Neural cell (in vitro differentiated cells): ENCODE measurements around the gene F7. TPM values are rescaled to one million over a fixed set of nuclear protein-coding genes. Genes with fewer than 3 reads are reported as not detected.
"Not testable (repeated sequence)": the region's sequence is repeated elsewhere in the genome, so short reads cannot be mapped to it uniquely, and the experiment has no call there.

Experiments used
- H2AFZ ChIP-seq: fragments of 200-600, 300-800 bp; sonication (generic), shearing (Covaris generic); 2 replicates; pipeline ENCODE4 v1.6.0; 2014; ENCODE audit warnings: low read depth, mild to moderate bottlenecking, antibody characterized with exemption, low read length, moderate library complexity
- H3F3A ChIP-seq: fragments of 200-600 bp; shearing (Covaris generic); 2 replicates; pipeline ENCODE4 v1.6.1; 2016; ENCODE audit warnings: mild to moderate bottlenecking, moderate library complexity, mixed read lengths, antibody characterized with exemption, low read length; ENCODE audit not compliant: insufficient read depth, poor library complexity, severe bottlenecking
- H3K27ac ChIP-seq: fragments of 200-600, 300-800 bp; sonication (generic), shearing (Covaris generic); 2 replicates; pipeline ENCODE4 v1.5.1; 2014; ENCODE audit warnings: mild to moderate bottlenecking, low read length, moderate library complexity
- H3K27me3 ChIP-seq: fragments of 300-800, 200-600 bp; sonication (generic), shearing (Covaris generic); 2 replicates; pipeline ENCODE4 v1.6.0; 2014; ENCODE audit warnings: mild to moderate bottlenecking, low read depth, low read length, moderate library complexity; ENCODE audit not compliant: insufficient read depth
- H3K36me3 ChIP-seq: fragments of 300-800, 200-600 bp; sonication (generic), shearing (Covaris generic); 2 replicates; pipeline ENCODE4 v1.5.1; 2014; ENCODE audit warnings: mild to moderate bottlenecking, antibody characterized with exemption, low read length, moderate library complexity; ENCODE audit not compliant: insufficient read depth
- H3K4me2 ChIP-seq: fragments of 300-800, 200-600 bp; sonication (generic), shearing (Covaris generic); 2 replicates; pipeline ENCODE4 v1.6.0; 2014; ENCODE audit warnings: mild to moderate bottlenecking, low read length
- H3K4me3 ChIP-seq: fragments of 300-800, 200-600 bp; sonication (generic), shearing (Covaris generic); 2 replicates; pipeline ENCODE4 v1.5.1; 2014; ENCODE audit warnings: mild to moderate bottlenecking, low read length, moderate library complexity
- H3K79me2 ChIP-seq: fragments of 200-600 bp; shearing (Covaris generic); replicated peaks from 2 replicates; pipeline ENCODE4 v1.6.0; 2014; ENCODE audit warnings: mild to moderate bottlenecking, low read length, moderate library complexity; ENCODE audit not compliant: insufficient read depth
- H3K9ac ChIP-seq: fragments of 300-800, 200-600 bp; sonication (generic), shearing (Covaris generic); 2 replicates; pipeline ENCODE4 v1.6.1; 2016; ENCODE audit warnings: mild to moderate bottlenecking, low read length, mixed read lengths
- H3K9me2 ChIP-seq: fragments of 200-600 bp; shearing (Covaris generic); 2 replicates; pipeline ENCODE4 v1.6.1; 2016; ENCODE audit warnings: mild to moderate bottlenecking, low read length, mixed read lengths; ENCODE audit not compliant: insufficient read depth
- H3K9me3 ChIP-seq: fragments of 200-600, 300-800 bp; sonication (generic), shearing (Covaris generic); 2 replicates; pipeline ENCODE4 v1.6.1; 2016; ENCODE audit warnings: mild to moderate bottlenecking, mixed run types, low read length, moderate library complexity, mixed read lengths
- H4K20me1 ChIP-seq: fragments of 200-600 bp; shearing (Covaris generic); 2 replicates; pipeline ENCODE4 v1.6.1; 2016; ENCODE audit warnings: mild to moderate bottlenecking, mixed run types; ENCODE audit not compliant: insufficient read depth
- CTCF ChIP-seq: fragments of 450-650 bp; IDR thresholded peaks from 2 replicates; pipeline ENCODE4 v1.5.1; 2014; ENCODE audit warnings: antibody characterized with exemption, mild to moderate bottlenecking, moderate library complexity; ENCODE audit not compliant: poor library complexity, severe bottlenecking
- EP300 ChIP-seq: fragments of 450-650 bp; conservative IDR thresholded peaks from 2 replicates; pipeline ENCODE4 v1.6.1; 2014; ENCODE audit warnings: antibody characterized with exemption, mild to moderate bottlenecking, moderate library complexity; ENCODE audit not compliant: poor library complexity, severe bottlenecking
- EZH2 ChIP-seq: fragments of 200-600, 300-800 bp; shearing (Covaris generic), sonication (generic); IDR thresholded peaks from 2 replicates; pipeline ENCODE4 v1.6.1; 2014; ENCODE audit warnings: antibody characterized with exemption, low read length, borderline replicate concordance, mild to moderate bottlenecking; ENCODE audit not compliant: insufficient read depth, poor library complexity, severe bottlenecking
- MXI1 ChIP-seq: fragments of 450-650 bp; conservative IDR thresholded peaks from 2 replicates; pipeline ENCODE4 v1.6.1; 2014; ENCODE audit warnings: antibody characterized with exemption, mild to moderate bottlenecking; ENCODE audit not compliant: poor library complexity, severe bottlenecking
- POLR2AphosphoS5 ChIP-seq: IDR thresholded peaks from 2 replicates; pipeline ENCODE4 v1.6.1; 2012
- RAD21 ChIP-seq: fragments of 450-650 bp; conservative IDR thresholded peaks from 2 replicates; pipeline ENCODE4 v1.6.1; 2014; ENCODE audit warnings: antibody characterized with exemption, mild to moderate bottlenecking, moderate library complexity
- REST ChIP-seq: IDR thresholded peaks from 2 replicates; pipeline ENCODE4 v1.6.1; 2012; ENCODE audit warnings: borderline replicate concordance
- SMC3 ChIP-seq: fragments of 450-650 bp; conservative IDR thresholded peaks from 2 replicates; pipeline ENCODE4 v1.6.1; 2014; ENCODE audit warnings: antibody characterized with exemption, mild to moderate bottlenecking, moderate library complexity; ENCODE audit not compliant: poor library complexity
- TAF1 ChIP-seq: IDR thresholded peaks from 2 replicates; pipeline ENCODE4 v1.6.1; 2012; ENCODE audit warnings: low read depth
- polyA plus RNA-seq: library from polyadenylated mRNA; depleted of rRNA; stranded (reverse); fragments of >200 nt; gene quantifications from 2 replicates; pipeline ENCODE4 v1.2.3, GENCODE V29; 2014

Gene F7
- polyA plus RNA-seq, 1 donor from 2014 or later = 0.32 TPM

- Histone ChIP-seq H3K36me3 (no peaks in the 10 kb centered on the region), H3K4me2 (no peak overlapping the region), H2AFZ (no peak overlapping the region), H3K9me2 (no peaks in the 10 kb centered on the region), H3K9ac (no peak overlapping the region), H3F3A (no peaks in the 10 kb centered on the region), H3K27me3 (no peaks in the 10 kb centered on the region), H3K9me3 (no peaks in the 10 kb centered on the region), H3K4me3 (no peak overlapping the region), H3K79me2 (no peaks in the 10 kb centered on the region), H4K20me1 (no peaks in the 10 kb centered on the region), H3K27ac (no peak overlapping the region)
- TF ChIP-seq POLR2AphosphoS5 (no peak), TAF1 (no peak), REST (no peak), EP300 (no peak), CTCF (no peak), EZH2 (no peak), RAD21 (no peak), MXI1 (no peak)
These were observed 55.8 kb downstream of the F7 start for GRCh38 chr13:113161433-113161832.

- not testable (repeated sequence) for H3K36me3 ChIP-seq, H3K9me3 ChIP-seq, H2AFZ ChIP-seq, H3F3A ChIP-seq, H4K20me1 ChIP-seq, H3K9ac ChIP-seq, H3K79me2 ChIP-seq, H3K27ac ChIP-seq, H3K27me3 ChIP-seq, H3K4me3 ChIP-seq, H3K4me2 ChIP-seq, H3K9me2 ChIP-seq
These were observed 56.4 kb downstream of the F7 start for GRCh38 chr13:113161975-113162374.

- H3K4me3 ChIP-seq = no peak overlapping the region
These were observed 57.4 kb downstream of the F7 start for GRCh38 chr13:113162783-113163685.

More at GRCh38 chr13:113162783-113163685, 57.4 kb downstream of the F7 start:
- Histone ChIP-seq H3F3A (no peaks in the 10 kb centered on the region), H3K27ac (no peak overlapping the region), H3K4me2 (no peak overlapping the region), H3K79me2 (no peaks in the 10 kb centered on the region), H3K9me2 (no peaks in the 10 kb centered on the region), H4K20me1 (no peaks in the 10 kb centered on the region), H3K9ac (no peak overlapping the region), H3K27me3 (no peaks in the 10 kb centered on the region), H2AFZ (no peak overlapping the region), H3K36me3 (no peaks in the 10 kb centered on the region), H3K9me3 (no peaks in the 10 kb centered on the region)
- TF ChIP-seq EZH2 (no peak), SMC3 (no peak), EP300 (no peak), REST (no peak), CTCF (no peak), RAD21 (no peak), MXI1 (no peak), POLR2AphosphoS5 (no peak), TAF1 (no peak)
